NCI-H128 (cell line): Measurements from ENCODE around the gene MS4A18.

ENCODE experiments used
- DNase-seq: peaks from one replicate; lab custom pipeline; 2025; ENCODE audit not compliant: unreplicated experiment; lab: John Stamatoyannopoulos, UW

MS4A18 gene

DNA sequence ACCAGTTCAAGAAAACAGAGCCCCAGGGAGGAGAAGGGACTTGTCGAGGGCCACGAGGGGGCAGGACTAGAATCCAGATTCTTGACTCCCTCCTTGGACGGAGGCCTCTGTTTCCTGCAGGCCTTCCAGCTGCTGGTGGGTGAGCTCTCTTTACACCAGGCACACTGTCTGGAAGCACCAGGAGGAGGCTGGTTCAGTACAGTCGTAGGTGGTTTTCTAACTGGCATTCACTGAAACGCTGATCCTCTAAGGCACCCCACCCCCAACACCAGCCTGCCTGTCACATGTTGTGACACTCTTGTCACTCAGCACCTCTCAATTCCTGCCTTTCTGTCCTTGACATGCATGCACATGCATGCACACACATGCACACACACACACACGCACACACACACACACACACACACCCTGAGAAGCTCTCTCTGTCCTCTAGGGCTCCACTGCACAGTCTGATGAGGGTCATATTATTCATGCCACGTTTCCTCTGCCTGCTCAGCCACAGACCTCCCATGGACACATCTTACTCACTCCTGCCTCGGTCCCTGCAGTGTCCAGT lies 61.4 kb downstream of the MS4A18 start:
- no peak for DNase-seq

- no peak for DNase-seq
These were observed 62.5 kb downstream of the MS4A18 start for GRCh38 chr11:60786811-60787567.

- no peak for DNase-seq
These were observed 64.0 kb downstream of the MS4A18 start for GRCh38 chr11:60788401-60789125.

DNA sequence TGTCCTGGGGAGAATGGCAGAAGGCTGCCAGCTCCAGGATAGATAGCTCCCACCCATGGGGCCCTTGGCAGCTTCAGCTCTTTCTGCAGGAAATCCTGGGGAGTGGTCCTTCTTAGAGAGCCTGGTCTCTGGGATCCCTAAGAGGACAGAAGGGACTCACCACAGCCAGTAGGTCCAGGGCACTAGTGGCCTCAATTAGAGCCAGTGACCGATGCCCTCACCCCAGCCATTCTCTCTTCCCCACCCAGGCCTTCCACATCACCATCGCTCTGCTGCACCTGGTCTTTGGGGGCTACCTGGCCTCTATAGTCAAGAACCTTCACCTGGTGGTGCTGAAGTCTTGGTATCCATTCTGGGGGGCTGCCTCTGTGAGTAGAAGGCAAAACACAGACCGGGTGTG lies 66.2 kb downstream of the MS4A18 start:
- no peak for DNase-seq

GRCh38 chr11:60791153-60791933 lies 66.8 kb downstream of the MS4A18 start:
- no peak for DNase-seq

DNA sequence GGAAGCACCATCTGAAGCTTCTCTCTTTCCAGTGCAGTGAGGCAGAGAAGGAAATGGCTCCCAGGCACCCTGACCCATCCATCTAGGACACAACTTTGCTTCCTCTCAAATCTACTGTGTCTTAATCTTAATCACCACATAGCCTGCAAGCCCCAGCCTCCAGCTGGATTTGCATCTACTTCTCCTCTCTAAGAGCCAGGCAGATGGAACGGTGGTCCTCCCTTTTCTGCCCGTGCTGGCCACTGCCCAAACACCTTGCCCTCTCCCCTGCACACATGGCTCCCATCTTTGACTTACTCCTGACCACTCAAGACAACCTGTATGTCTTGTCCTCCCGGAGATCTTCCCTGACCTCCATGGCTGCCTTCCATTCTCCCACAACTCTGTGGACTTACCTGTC lies 68.0 kb downstream of the MS4A18 start:
- no peak for DNase-seq
